Measurements from ENCODE around the gene KCNQ1.

Gene KCNQ1

GRCh38 chr11:2779499-2779980, 334.7 kb downstream of the KCNQ1 start:
- no peak for TF ChIP-seq CTCF (IDR thresholded peaks at IDR 0.05; ENCODE audit: borderline replicate concordance, insufficient read depth, low read depth, low read length)
- H3K4me3 ChIP-seq (ENCODE audit: low read depth, low read length): no peak overlapping the region

GRCh38 chr11:2779981-2780849, 335.4 kb downstream of the KCNQ1 start:
- H3K4me3 ChIP-seq (ENCODE audit: low read depth, low read length): no peak overlapping the region
- no peak for TF ChIP-seq CTCF (IDR thresholded peaks at IDR 0.05; ENCODE audit: borderline replicate concordance, insufficient read depth, low read depth, low read length)

- TF ChIP-seq CTCF (IDR thresholded peaks at IDR 0.05; ENCODE audit: borderline replicate concordance, insufficient read depth, low read depth, low read length): no peak
- H3K4me3 ChIP-seq (ENCODE audit: low read depth, low read length): no peak overlapping the region
Observed at GRCh38 chr11:2780850-2781407, 336.1 kb downstream of the KCNQ1 start.

- H3K4me3 ChIP-seq (ENCODE audit: low read depth, low read length): no peak overlapping the region
- no peak for TF ChIP-seq CTCF (IDR thresholded peaks at IDR 0.05; ENCODE audit: borderline replicate concordance, insufficient read depth, low read depth, low read length)
Observed at GRCh38 chr11:2781408-2782274, 336.8 kb downstream of the KCNQ1 start.

- no peak overlapping the region for H3K4me3 ChIP-seq (ENCODE audit: low read depth, low read length)
- no peak for TF ChIP-seq CTCF (IDR thresholded peaks at IDR 0.05; ENCODE audit: borderline replicate concordance, insufficient read depth, low read depth, low read length)
Observed at GRCh38 chr11:2782769-2783168, 338.0 kb downstream of the KCNQ1 start.

- H3K4me3 ChIP-seq (ENCODE audit: low read depth, low read length): no peak overlapping the region
- no peak for TF ChIP-seq CTCF (IDR thresholded peaks at IDR 0.05; ENCODE audit: borderline replicate concordance, insufficient read depth, low read depth, low read length)
Observed at GRCh38 chr11:2783536-2784082, 338.8 kb downstream of the KCNQ1 start.

All from GM12875 (cell line).